ENCODE data around the gene ALK.

The ALK gene

GRCh38 chr2:29293830-29294438 lies 627.5 kb downstream of the ALK start:
- no peaks in the 10 kb centered on the region for H3K36me3 ChIP-seq
- TF ChIP-seq CTCF (IDR thresholded peaks at IDR 0.05; ENCODE audit: low read depth, low read length) = no peak
- no peak overlapping the region for H3K27ac ChIP-seq
- H3K4me3 ChIP-seq (ENCODE audit: low read depth, low read length) = no peak overlapping the region
- DNase-seq = no peak
- no peaks in the 10 kb centered on the region for H3K9me3 ChIP-seq (ENCODE audit: severe bottlenecking)
- no peaks in the 10 kb centered on the region for H3K27me3 ChIP-seq (ENCODE audit: insufficient read depth, low read depth, severe bottlenecking)

- Histone ChIP-seq H3K27me3 (ENCODE audit: insufficient read depth, low read depth, severe bottlenecking) (no peaks in the 10 kb centered on the region), H3K27ac (no peak overlapping the region), H3K9me3 (ENCODE audit: severe bottlenecking) (no peaks in the 10 kb centered on the region), H3K4me3 (ENCODE audit: low read depth, low read length) (no peak overlapping the region), H3K36me3 (no peaks in the 10 kb centered on the region)
- no peak for TF ChIP-seq CTCF (IDR thresholded peaks at IDR 0.05; ENCODE audit: low read depth, low read length)
- no peak for DNase-seq
Measured at GRCh38 chr2:29290293-29291047, 630.9 kb downstream of the ALK start.

GRCh38 chr2:29284671-29285070 lies 636.7 kb downstream of the ALK start:
- H3K27me3 ChIP-seq (ENCODE audit: insufficient read depth, low read depth, severe bottlenecking) = no peaks in the 10 kb centered on the region
- TF ChIP-seq CTCF (IDR thresholded peaks at IDR 0.05; ENCODE audit: low read depth, low read length) = no peak
- no peak overlapping the region for H3K27ac ChIP-seq

GRCh38 chr2:29281916-29282247 lies 639.5 kb downstream of the ALK start:
- no peak overlapping the region for H3K4me3 ChIP-seq (ENCODE audit: low read depth, low read length)
- TF ChIP-seq CTCF (IDR thresholded peaks at IDR 0.05; ENCODE audit: low read depth, low read length) = no peak
- no peak overlapping the region for H3K27ac ChIP-seq
- no peak for DNase-seq
- H3K9me3 ChIP-seq (ENCODE audit: severe bottlenecking) = no peaks in the 10 kb centered on the region
- H3K27me3 ChIP-seq (ENCODE audit: insufficient read depth, low read depth, severe bottlenecking) = no peaks in the 10 kb centered on the region
- H3K36me3 ChIP-seq = no peaks in the 10 kb centered on the region

More at GRCh38 chr2:29284671-29285070, 636.7 kb downstream of the ALK start:
- H3K36me3 ChIP-seq = no peaks in the 10 kb centered on the region
- DNase-seq = no peak
- H3K4me3 ChIP-seq (ENCODE audit: low read depth, low read length) = no peak overlapping the region
- no peaks in the 10 kb centered on the region for H3K9me3 ChIP-seq (ENCODE audit: severe bottlenecking)

- TF ChIP-seq CTCF (IDR thresholded peaks at IDR 0.05; ENCODE audit: low read depth, low read length) = no peak
- no peaks in the 10 kb centered on the region for H3K9me3 ChIP-seq (ENCODE audit: severe bottlenecking)
- H3K4me3 ChIP-seq (ENCODE audit: low read depth, low read length) = no peak overlapping the region
- no peaks in the 10 kb centered on the region for H3K36me3 ChIP-seq
- H3K27ac ChIP-seq = no peak overlapping the region
- no peaks in the 10 kb centered on the region for H3K27me3 ChIP-seq (ENCODE audit: insufficient read depth, low read depth, severe bottlenecking)
- DNase-seq = no peak
Measured at GRCh38 chr2:29281086-29281915, 640.1 kb downstream of the ALK start.

All from WERI-Rb-1 (cell line).